GM12878 (cell line): ENCODE results near the gene TMC7. TPM values are rescaled to one million over a fixed set of nuclear protein-coding genes. Genes with fewer than 3 reads are reported as not detected.

Experiments used
- ATAC-seq: fragments of 200-7000 bp; cut with Tn5 transposase; 3 replicates; pipeline ENCODE4 v1.9.1; 2020; ENCODE audit warnings: mild to moderate bottlenecking, moderate library complexity
- BruUV-seq: library from RNA; stranded (reverse); fragments of 400-500 nt; replicated peaks from 2 replicates; lab custom pipeline; 2021; lab: Mats Ljungman, UMichigan
- CTCF ChIA-PET: fragments of 300-600 bp; sonication (Branson Sonifier 250); formaldehyde crosslinking; extraction: SDS; loops from one replicate; lab custom pipeline; 2021; ENCODE audit warnings: inconsistent platforms; lab: Yijun Ruan, JAX
- POLR2A ChIA-PET: fragments of 350-600 bp; formaldehyde crosslinking; extraction: SDS; loops from one replicate; lab custom pipeline; 2021; ENCODE audit warnings: inconsistent platforms; lab: Charles Lee
- RAD21 ChIA-PET: fragments of 300-600 bp; sonication (Branson Sonifier 250); formaldehyde crosslinking; loops from one replicate; lab custom pipeline; 2023; ENCODE audit warnings: antibody characterized with exemption; ENCODE audit not compliant: unreplicated experiment; lab: Charles Lee
- SMC1A ChIA-PET: fragments of 300-600 bp; sonication (Branson Sonifier 250); formaldehyde crosslinking; loops from one replicate; lab custom pipeline; 2023; ENCODE audit not compliant: unreplicated experiment, uncharacterized antibody; lab: Charles Lee
- DNase-seq: peaks from one replicate; pipeline ENCODE4 v3.0.0-alpha.2; 2011; ENCODE audit warnings: low read depth, low spot score
- FAIRE-seq: peaks from 3 replicates; lab custom pipeline; 2011; peaks lifted over from hg19 to GRCh38; lab: Jason Lieb, UNC
- H2AFZ ChIP-seq: 2 replicates; pipeline ENCODE4 v1.6.0; 2011; ENCODE audit warnings: low read depth, low read length, control low read depth; ENCODE audit not compliant: control insufficient read depth
- H3K27ac ChIP-seq: 2 replicates; pipeline ENCODE4 v1.5.1; 2011; ENCODE audit warnings: control low read depth; ENCODE audit not compliant: control insufficient read depth, insufficient read depth
- H3K27me3 ChIP-seq, 2 experiments: replicated peaks in 1 of 2; 2 replicates each; pipeline versions ENCODE4 v1.6.0 to v1.6.1; 2011; ENCODE audit warnings: low read length in 1 of 2; ENCODE audit not compliant: control insufficient read depth in 2 of 2, insufficient read depth in 2 of 2
- H3K36me3 ChIP-seq, 2 experiments: 2 replicates each; pipeline ENCODE4 v1.5.1; 2011; ENCODE audit warnings: low read length in 1 of 2; ENCODE audit not compliant: control insufficient read depth in 2 of 2, insufficient read depth in 2 of 2
- H3K4me1 ChIP-seq: 2 replicates; pipeline ENCODE4 v1.6.1; 2011; ENCODE audit warnings: mild to moderate bottlenecking, low read length, moderate library complexity, mixed read lengths; ENCODE audit not compliant: control insufficient read depth, insufficient read depth
- H3K4me2 ChIP-seq: 2 replicates; pipeline ENCODE4 v1.6.0; 2011; ENCODE audit warnings: control low read depth; ENCODE audit not compliant: control insufficient read depth, insufficient read depth
- H3K4me3 ChIP-seq: fragments of 200-600 bp; sonication (generic); 2 replicates; pipeline ENCODE4 v1.5.1; 2016
- H3K79me2 ChIP-seq: 2 replicates; pipeline ENCODE4 v1.6.0; 2011; ENCODE audit warnings: low read length; ENCODE audit not compliant: control insufficient read depth, insufficient read depth
- H3K9ac ChIP-seq: 2 replicates; pipeline ENCODE4 v1.8.0; 2011; ENCODE audit warnings: low read length, control low read depth, mixed read lengths; ENCODE audit not compliant: control insufficient read depth, insufficient read depth
- H3K9me3 ChIP-seq: replicated peaks from 3 replicates; pipeline ENCODE4 v1.5.1; 2011; ENCODE audit warnings: mild to moderate bottlenecking, low read length; ENCODE audit not compliant: control insufficient read depth, insufficient read depth
- H4K20me1 ChIP-seq: 2 replicates; pipeline ENCODE4 v1.6.0; 2011; ENCODE audit not compliant: control insufficient read depth, insufficient read depth
- DPF2 ChIP-seq: fragments of 450-650 bp; IDR thresholded peaks from 2 replicates; pipeline ENCODE4 v1.6.1; 2017; ENCODE audit warnings: mild to moderate bottlenecking
- FOS ChIP-seq: IDR thresholded peaks from 3 replicates; pipeline ENCODE4 v1.6.1; 2011; ENCODE audit warnings: borderline replicate concordance; ENCODE audit not compliant: insufficient read length; ENCODE audit errors: extremely low read depth
- LARP7 ChIP-seq: fragments of 450-650 bp; IDR thresholded peaks from 2 replicates; pipeline ENCODE4 v1.6.1; 2017; ENCODE audit warnings: mild to moderate bottlenecking
- NR2F1 ChIP-seq: fragments of 450-650 bp; conservative IDR thresholded peaks from 2 replicates; pipeline ENCODE4 v1.6.1; 2017; ENCODE audit warnings: mild to moderate bottlenecking
- NRF1 ChIP-seq: conservative IDR thresholded peaks from 2 replicates; pipeline ENCODE4 v1.6.1; 2011; ENCODE audit warnings: mild to moderate bottlenecking, low read depth, low read length, improper control_type of control experiment
- POLR2AphosphoS2 ChIP-seq: IDR thresholded peaks from 2 replicates; pipeline ENCODE4 v1.6.1; 2011; ENCODE audit warnings: low read depth, mild to moderate bottlenecking, low read length, improper control_type of control experiment, moderate library complexity
- RAD51 ChIP-seq: fragments of 450-650 bp; IDR thresholded peaks from 2 replicates; pipeline ENCODE4 v1.6.1; 2016; ENCODE audit warnings: moderate library complexity, mild to moderate bottlenecking, inconsistent platforms
- YBX1 ChIP-seq: fragments of 450-650 bp; IDR thresholded peaks from 2 replicates; pipeline ENCODE4 v1.6.1; 2016; ENCODE audit warnings: antibody characterized with exemption
- ZNF384 ChIP-seq: IDR thresholded peaks from 2 replicates; pipeline ENCODE4 v1.6.1; 2012; ENCODE audit warnings: low read depth, mild to moderate bottlenecking, low read length, improper control_type of control experiment, borderline replicate concordance
- WGBS: methylation state at CpG from one replicate; pipeline ENCODE4 v1.1.6; 2016; ENCODE audit warnings: low lambda C conversion rate; ENCODE audit not compliant: insufficient replicate concordance, insufficient coverage; ENCODE audit errors: missing lambda C conversion rate; 5-methylcytosine and 5-hydroxymethylcytosine counted together
- in situ Hi-C: fragments of 300-500 bp; cut with MboI; formaldehyde crosslinking; loops from 9 replicates; pipeline ENCODE4 v1.14.3; 2018; ENCODE audit warnings: mixed read lengths
- intact Hi-C: fragments of 100-400 bp; cut with micrococcal nuclease; formaldehyde crosslinking; loops from one replicate; pipeline ENCODE4 v1.14.2; 2022; ENCODE audit not compliant: unreplicated experiment
- polyA plus RNA-seq, 11 experiments: library from polyadenylated mRNA; depleted of rRNA in 4 of 11; unstranded in 6 of 11; stranded (reverse) in 5 of 11; fragments of >200 nt; fragmentation: Nextera tagmentation in 4 of 11; fragmentation: Illumina TruSeq in 1 of 11; extraction: Ambion mirVana in 4 of 11; extraction: Trizol in 1 of 11; gene quantifications; 1 replicate in 1 of 11; 2 replicates in 10 of 11; pipeline versions ENCODE4 v1.2.1 to v1.2.3, GENCODE V29; 2011 to 2016; ENCODE audit warnings: inconsistent platforms in 2 of 11, missing spikeins in 2 of 11, low read depth in 1 of 11
- total RNA-seq, 4 experiments: library from RNA; depleted of rRNA in 3 of 4; stranded (reverse); fragments of >200 nt in 3 of 4; fragmentation: Illumina TruSeq in 1 of 4; extraction: Trizol in 1 of 4; gene quantifications; 2 replicates each; pipeline versions ENCODE4 v1.2.1 to v1.2.3, GENCODE V29; 2013 to 2021
- TF ChIP-seq, protein P1 (sequence below): IDR thresholded peaks from 2 replicates; pipeline ENCODE4 v1.6.1; 2012; ENCODE audit warnings: low read depth, low read length, improper control_type of control experiment

The TMC7 gene
- total and polyA plus RNA-seq, 10 of the 15 experiments (the other 5 are each of a cell fraction or from before 2014, with no cell fraction given): 0.15 TPM; not detected in 9

DNA sequence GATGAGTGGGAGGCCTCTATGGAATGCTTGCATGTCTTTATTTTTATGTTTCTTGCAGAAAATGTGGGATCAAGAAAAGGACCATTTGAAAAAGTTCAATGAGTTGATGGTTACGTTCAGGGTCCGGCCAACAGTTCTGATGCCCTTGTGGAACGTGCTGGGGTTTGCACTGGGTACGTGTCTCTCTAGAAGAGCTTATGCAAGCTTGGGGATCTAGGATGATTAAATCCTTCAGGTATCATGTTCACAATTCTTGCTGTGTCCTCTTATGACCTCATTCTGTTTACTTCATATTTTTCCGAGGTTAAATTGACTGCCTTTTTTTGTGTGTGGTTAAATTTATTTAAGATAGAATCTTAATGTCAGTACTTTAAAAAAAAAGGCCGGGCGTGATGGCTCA lies 90.1 kb downstream of the TMC7 start (continued):
- TF ChIP-seq NR2F1 (no peak), DPF2 (no peak), ZNF384 (no peak)

- in situ Hi-C loops: no loop called here
These were observed 91.8 kb downstream of the TMC7 start for GRCh38 chr16:19075511-19075910.

More at GRCh38 chr16:19075511-19075910, 91.8 kb downstream of the TMC7 start:
- Histone ChIP-seq H2AFZ (no peak overlapping the region), H3K27me3 (no peaks in the 10 kb centered on the region), H3K27ac (no peak overlapping the region), H3K36me3 (no peaks in the 10 kb centered on the region; a peak in 2 of 4 replicates), H3K9ac (no peak overlapping the region), H3K4me3 (no peak overlapping the region), H3K9me3 (no peaks in the 10 kb centered on the region), H3K4me1 (no peaks in the 10 kb centered on the region), H3K79me2 (no peaks in the 10 kb centered on the region), H3K4me2 (no peak overlapping the region), H4K20me1 (no peaks in the 10 kb centered on the region)
- ChIA-PET POLR2A (no interaction called here), CTCF (no interaction called here), RAD21 (no interaction called here), SMC1A (no interaction called here)
- no peak for TF ChIP-seq YBX1
- TF ChIP-seq FOS: no peak
- TF ChIP-seq, protein P1, sequence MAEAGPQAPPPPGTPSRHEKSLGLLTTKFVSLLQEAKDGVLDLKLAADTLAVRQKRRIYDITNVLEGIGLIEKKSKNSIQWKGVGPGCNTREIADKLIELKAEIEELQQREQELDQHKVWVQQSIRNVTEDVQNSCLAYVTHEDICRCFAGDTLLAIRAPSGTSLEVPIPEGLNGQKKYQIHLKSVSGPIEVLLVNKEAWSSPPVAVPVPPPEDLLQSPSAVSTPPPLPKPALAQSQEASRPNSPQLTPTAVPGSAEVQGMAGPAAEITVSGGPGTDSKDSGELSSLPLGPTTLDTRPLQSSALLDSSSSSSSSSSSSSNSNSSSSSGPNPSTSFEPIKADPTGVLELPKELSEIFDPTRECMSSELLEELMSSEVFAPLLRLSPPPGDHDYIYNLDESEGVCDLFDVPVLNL: no peak
- TF ChIP-seq NRF1: no peak
- no peak for TF ChIP-seq POLR2AphosphoS2
- TF ChIP-seq LARP7: no peak
- no peak for TF ChIP-seq RAD51
- no TSS peak for BruUV-seq
- FAIRE-seq (no peak), DNase-seq (no peak), ATAC-seq (no peak)
- 96% methylated on average over 12 of the region's 12 CpGs for WGBS
- intact Hi-C loops: no loop called here
